ENCODE results near the gene CARHSP1. TPM values are rescaled to one million over a fixed set of nuclear protein-coding genes. Genes with fewer than 3 reads are reported as not detected.

CARHSP1 gene
- polyA plus RNA-seq, 1 experiment, result 65.5 TPM

DNA sequence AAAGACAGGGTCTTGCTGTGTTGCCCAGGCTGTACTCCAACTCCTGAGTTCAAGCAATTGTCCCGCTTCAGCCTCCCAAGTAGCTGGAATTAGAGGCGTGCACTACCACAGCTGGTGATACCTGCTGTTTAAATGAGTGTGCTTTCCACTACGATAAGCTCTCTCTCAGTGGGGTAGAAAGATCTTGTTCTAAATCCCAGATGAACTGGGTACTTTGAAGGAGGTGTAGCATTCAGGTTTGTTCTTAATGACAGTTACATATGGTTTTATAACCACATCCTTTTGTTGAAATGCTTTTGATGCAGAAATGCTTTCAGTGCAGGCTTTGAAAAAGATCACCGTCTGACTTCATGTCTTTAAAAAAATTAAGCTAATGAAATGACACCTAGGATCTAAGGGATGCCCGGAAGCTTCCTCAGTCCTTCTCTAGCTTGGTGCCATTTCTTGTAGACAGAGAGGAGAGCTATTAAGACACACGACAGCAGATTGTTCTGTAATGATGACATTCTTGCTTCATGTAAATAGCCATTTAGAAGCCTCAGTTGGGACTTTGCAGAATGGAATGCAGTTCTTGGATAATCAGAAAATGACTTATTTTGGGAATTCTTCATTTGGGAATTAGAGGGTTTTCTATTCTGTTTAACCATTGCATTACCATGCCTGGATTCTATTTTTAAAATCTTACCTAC, 51.7 kb downstream of the CARHSP1 start:
- Histone ChIP-seq H3K27me3 (ENCODE audit: control insufficient read depth, insufficient read depth, low read length) (no peaks in the 10 kb centered on the region), H3K27ac (ENCODE audit: low read depth, low read length) (no peak overlapping the region), H3K4me3 (ENCODE audit: low read depth, low read length) (no peak overlapping the region), H3K9me3 (ENCODE audit: control insufficient read depth, insufficient read depth, low read length) (no peaks in the 10 kb centered on the region)
- CTCF ChIA-PET, result interaction anchor here (0.5 to 0.9 kb wide), 2 partner anchors 9 to 30 kb away, joined by 3 read pairs; no protein-coding TSS in a partner anchor
- POLR2A ChIA-PET, result no interaction called here
- DNase-seq (ENCODE audit: low read depth, low spot score), result no peak
- TF ChIP-seq, protein P1, sequence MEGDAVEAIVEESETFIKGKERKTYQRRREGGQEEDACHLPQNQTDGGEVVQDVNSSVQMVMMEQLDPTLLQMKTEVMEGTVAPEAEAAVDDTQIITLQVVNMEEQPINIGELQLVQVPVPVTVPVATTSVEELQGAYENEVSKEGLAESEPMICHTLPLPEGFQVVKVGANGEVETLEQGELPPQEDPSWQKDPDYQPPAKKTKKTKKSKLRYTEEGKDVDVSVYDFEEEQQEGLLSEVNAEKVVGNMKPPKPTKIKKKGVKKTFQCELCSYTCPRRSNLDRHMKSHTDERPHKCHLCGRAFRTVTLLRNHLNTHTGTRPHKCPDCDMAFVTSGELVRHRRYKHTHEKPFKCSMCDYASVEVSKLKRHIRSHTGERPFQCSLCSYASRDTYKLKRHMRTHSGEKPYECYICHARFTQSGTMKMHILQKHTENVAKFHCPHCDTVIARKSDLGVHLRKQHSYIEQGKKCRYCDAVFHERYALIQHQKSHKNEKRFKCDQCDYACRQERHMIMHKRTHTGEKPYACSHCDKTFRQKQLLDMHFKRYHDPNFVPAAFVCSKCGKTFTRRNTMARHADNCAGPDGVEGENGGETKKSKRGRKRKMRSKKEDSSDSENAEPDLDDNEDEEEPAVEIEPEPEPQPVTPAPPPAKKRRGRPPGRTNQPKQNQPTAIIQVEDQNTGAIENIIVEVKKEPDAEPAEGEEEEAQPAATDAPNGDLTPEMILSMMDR (IDR thresholded peaks at IDR 0.05; ENCODE audit: low read depth, low read length), result no peak

DNA sequence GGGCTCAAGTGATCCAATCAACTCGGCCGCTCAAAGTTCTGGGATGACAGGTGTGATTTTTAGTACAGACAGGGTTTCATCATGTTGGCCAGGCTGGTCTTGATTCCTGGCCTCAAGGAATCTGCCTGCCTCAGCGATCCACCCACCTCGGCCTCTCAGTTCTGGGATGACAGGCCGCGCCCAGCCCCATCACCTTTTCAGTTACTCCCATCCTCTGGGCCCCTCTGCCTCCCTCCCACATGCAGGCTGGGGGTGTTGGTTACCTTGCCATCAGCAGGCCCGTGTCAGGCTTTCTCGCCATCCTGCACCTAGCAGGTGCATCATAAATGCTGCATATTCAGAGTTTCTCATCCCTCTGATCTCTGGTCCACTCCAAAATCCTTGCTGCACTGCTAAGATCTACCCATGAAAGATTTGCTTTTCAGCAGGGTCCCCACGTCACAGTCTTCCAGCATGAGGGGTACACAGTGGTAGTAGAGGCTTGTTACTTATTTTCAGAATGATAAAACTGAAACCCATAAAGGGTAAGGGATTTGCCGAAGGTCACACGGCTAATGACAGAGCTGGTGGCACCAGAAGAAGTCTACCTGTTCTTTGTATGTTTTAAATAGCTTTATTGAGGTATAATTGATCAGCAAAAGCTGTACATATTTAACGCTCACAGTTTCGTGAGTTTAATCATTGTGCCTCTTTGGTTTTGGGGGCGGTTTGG, 54.6 kb downstream of the CARHSP1 start:
- ChIA-PET POLR2A (no interaction called here), CTCF (no interaction called here)
- Histone ChIP-seq H3K4me3 (ENCODE audit: low read depth, low read length) (no peak overlapping the region), H3K27me3 (ENCODE audit: control insufficient read depth, insufficient read depth, low read length) (no peaks in the 10 kb centered on the region), H3K9me3 (ENCODE audit: control insufficient read depth, insufficient read depth, low read length) (no peaks in the 10 kb centered on the region), H3K27ac (ENCODE audit: low read depth, low read length) (no peak overlapping the region)
- TF ChIP-seq, protein P1 (IDR thresholded peaks at IDR 0.05; ENCODE audit: low read depth, low read length), result no peak
- DNase-seq (ENCODE audit: low read depth, low spot score), result no peak

GRCh38 chr16:8812162-8812843, 56.5 kb downstream of the CARHSP1 start:
- H3K27ac ChIP-seq (ENCODE audit: low read depth, low read length), result no peak overlapping the region
- DNase-seq (ENCODE audit: low read depth, low spot score), result no peak
- TF ChIP-seq, protein P1 (IDR thresholded peaks at IDR 0.05; ENCODE audit: low read depth, low read length), result no peak
- no peaks in the 10 kb centered on the region for H3K9me3 ChIP-seq (ENCODE audit: control insufficient read depth, insufficient read depth, low read length)
- POLR2A ChIA-PET, result interaction anchor here (0.5 kb wide), 1 partner anchor 69 kb away, joined by 3 read pairs; no protein-coding TSS in a partner anchor
- CTCF ChIA-PET, result no interaction called here
- H3K27me3 ChIP-seq (ENCODE audit: control insufficient read depth, insufficient read depth, low read length), result no peaks in the 10 kb centered on the region
- H3K4me3 ChIP-seq (ENCODE audit: low read depth, low read length), result no peak overlapping the region

- ChIA-PET CTCF (interaction anchor here (0.6 kb wide), 1 partner anchor 8 kb away, joined by 3 read pairs; no protein-coding TSS in a partner anchor), POLR2A (interaction anchor here (0.8 to 1.7 kb wide), 2 partner anchors 11 kb away, joined by 6 to 13 read pairs; partner anchors contain the start of genes PMM2 and TMEM186)
- Histone ChIP-seq H3K27me3 (ENCODE audit: control insufficient read depth, insufficient read depth, low read length) (no peaks in the 10 kb centered on the region), H3K27ac (ENCODE audit: low read depth, low read length) (no peak overlapping the region), H3K9me3 (ENCODE audit: control insufficient read depth, insufficient read depth, low read length) (no peaks in the 10 kb centered on the region), H3K4me3 (ENCODE audit: low read depth, low read length) (no peak overlapping the region)
- TF ChIP-seq, protein P1 (IDR thresholded peaks at IDR 0.05; ENCODE audit: low read depth, low read length), result no peak
- no peak for DNase-seq (ENCODE audit: low read depth, low spot score)
Measured at GRCh38 chr16:8808613-8809353, 60.0 kb downstream of the CARHSP1 start.

All from AG04450 (cell line).